HFFc6 (cell line): Measurements from ENCODE around the gene ESAM. TPM values are rescaled to one million over a fixed set of nuclear protein-coding genes. Genes with fewer than 3 reads are reported as not detected.

Source experiments
- DNase-seq: peaks from one replicate; pipeline ENCODE4 v3.0.0-alpha.2; 2018
- H3K27ac Mint-ChIP-seq: 2 replicates; pipeline ENCODE4 v1.8.0; 2020; ENCODE audit warnings: mild to moderate bottlenecking, mixed read lengths
- H3K27me3 Mint-ChIP-seq: 2 replicates; pipeline ENCODE4 v1.8.0; 2021; ENCODE audit warnings: mild to moderate bottlenecking, moderate library complexity, mixed read lengths; ENCODE audit not compliant: insufficient read depth
- H3K36me3 Mint-ChIP-seq: 2 replicates; pipeline ENCODE4 v1.8.0; 2021; ENCODE audit warnings: low read depth, mixed read lengths
- H3K4me1 Mint-ChIP-seq: 2 replicates; pipeline ENCODE4 v1.8.0; 2020; ENCODE audit warnings: low read depth, mixed read lengths
- H3K4me3 Mint-ChIP-seq: 2 replicates; pipeline ENCODE4 v1.8.0; 2020; ENCODE audit warnings: mild to moderate bottlenecking, moderate library complexity, mixed read lengths
- H3K9me3 Mint-ChIP-seq: 2 replicates; pipeline ENCODE4 v1.8.0; 2020; ENCODE audit warnings: mild to moderate bottlenecking, mixed read lengths
- CTCF ChIP-seq: fragments of 200-600 bp; sonication (generic); IDR thresholded peaks from 2 replicates; pipeline ENCODE4 v1.5.0; 2021; ENCODE audit warnings: antibody characterized with exemption, mild to moderate bottlenecking
- total RNA-seq, 6 experiments: library from RNA; stranded (reverse); fragmentation: NEBNext Ultra II Directional; extraction: Animal tissue kit (Norgen Biotek cat#: 25700); gene quantifications; 2 replicates in 1 of 6; 3 replicates in 5 of 6; pipeline ENCODE4 v1.2.3, GENCODE V29; 2021

Gene ESAM
- total RNA-seq, 6 experiments from 2014 or later, result 0.11 to 0.14 (median 0.12) TPM; not detected in 3

GRCh38 chr11:124753624-124754023 is 8.5 kb downstream of the ESAM start:
- peaks cover 40% of the 10 kb centered on the region for H3K4me1 Mint-ChIP-seq
- H3K27me3 Mint-ChIP-seq, result peaks cover 24% of the 10 kb centered on the region
- no peak for DNase-seq
- H3K9me3 Mint-ChIP-seq, result no peaks in the 10 kb centered on the region
- no peak overlapping the region; the same call in 1 of the 2 replicates for H3K27ac Mint-ChIP-seq
- TF ChIP-seq CTCF, result no peak
- no peak overlapping the region for H3K4me3 Mint-ChIP-seq
- H3K36me3 Mint-ChIP-seq, result no peaks in the 10 kb centered on the region

GRCh38 chr11:124753205-124753604 is 8.9 kb downstream of the ESAM start:
- no peaks in the 10 kb centered on the region for H3K36me3 Mint-ChIP-seq
- H3K27me3 Mint-ChIP-seq, result peaks cover 21% of the 10 kb centered on the region
- DNase-seq, result no peak
- no peak overlapping the region for H3K4me3 Mint-ChIP-seq
- no peaks in the 10 kb centered on the region for H3K9me3 Mint-ChIP-seq
- H3K27ac Mint-ChIP-seq, result no peak overlapping the region; the same call in 1 of the 2 replicates
- H3K4me1 Mint-ChIP-seq, result peaks cover 40% of the 10 kb centered on the region
- TF ChIP-seq CTCF, result no peak

- no peak overlapping the region for H3K27ac Mint-ChIP-seq
- no peaks in the 10 kb centered on the region for H3K36me3 Mint-ChIP-seq
- DNase-seq, result no peak
- no peaks in the 10 kb centered on the region for H3K9me3 Mint-ChIP-seq
- H3K27me3 Mint-ChIP-seq, result peaks cover 15% of the 10 kb centered on the region
- H3K4me1 Mint-ChIP-seq, result peaks cover 43% of the 10 kb centered on the region
- TF ChIP-seq CTCF, result no peak
- H3K4me3 Mint-ChIP-seq, result no peak overlapping the region
Observed at GRCh38 chr11:124752471-124753102, 9.5 kb downstream of the ESAM start.

GRCh38 chr11:124751741-124752470 is 10.2 kb downstream of the ESAM start, which contains the start of gene VSIG2:
Gene VSIG2, minus strand, starts transcription at chr11:124752255. Its CDS starts 118 bp downstream, at chr11:124752137.
- no peak within 1 kb of the TSS for H3K4me3 Mint-ChIP-seq
- H3K27ac Mint-ChIP-seq, result no peak within 1 kb of the TSS
- peaks cover 50% of the 10 kb centered on the region for H3K4me1 Mint-ChIP-seq
- peaks cover 9% of the 10 kb centered on the region for H3K27me3 Mint-ChIP-seq
- no peak for DNase-seq
- TF ChIP-seq CTCF, result no peak
- no peaks in the 10 kb centered on the region for H3K9me3 Mint-ChIP-seq
- no peaks in the 10 kb centered on the region for H3K36me3 Mint-ChIP-seq

- peaks cover 55% of the 10 kb centered on the region for H3K4me1 Mint-ChIP-seq
- H3K36me3 Mint-ChIP-seq, result no peaks in the 10 kb centered on the region
- H3K27ac Mint-ChIP-seq, result no peak overlapping the region
- H3K4me3 Mint-ChIP-seq, result no peak overlapping the region
- peaks cover 11% of the 10 kb centered on the region for H3K27me3 Mint-ChIP-seq
- DNase-seq, result no peak
- H3K9me3 Mint-ChIP-seq, result no peaks in the 10 kb centered on the region
- no peak for TF ChIP-seq CTCF
Observed at GRCh38 chr11:124751391-124751740, 10.7 kb downstream of the ESAM start.
